ENCODE data around the gene PKDCC.
A peak's percentile ranks its signal among the peaks of the same experiment; 100 is the strongest.

DNA sequence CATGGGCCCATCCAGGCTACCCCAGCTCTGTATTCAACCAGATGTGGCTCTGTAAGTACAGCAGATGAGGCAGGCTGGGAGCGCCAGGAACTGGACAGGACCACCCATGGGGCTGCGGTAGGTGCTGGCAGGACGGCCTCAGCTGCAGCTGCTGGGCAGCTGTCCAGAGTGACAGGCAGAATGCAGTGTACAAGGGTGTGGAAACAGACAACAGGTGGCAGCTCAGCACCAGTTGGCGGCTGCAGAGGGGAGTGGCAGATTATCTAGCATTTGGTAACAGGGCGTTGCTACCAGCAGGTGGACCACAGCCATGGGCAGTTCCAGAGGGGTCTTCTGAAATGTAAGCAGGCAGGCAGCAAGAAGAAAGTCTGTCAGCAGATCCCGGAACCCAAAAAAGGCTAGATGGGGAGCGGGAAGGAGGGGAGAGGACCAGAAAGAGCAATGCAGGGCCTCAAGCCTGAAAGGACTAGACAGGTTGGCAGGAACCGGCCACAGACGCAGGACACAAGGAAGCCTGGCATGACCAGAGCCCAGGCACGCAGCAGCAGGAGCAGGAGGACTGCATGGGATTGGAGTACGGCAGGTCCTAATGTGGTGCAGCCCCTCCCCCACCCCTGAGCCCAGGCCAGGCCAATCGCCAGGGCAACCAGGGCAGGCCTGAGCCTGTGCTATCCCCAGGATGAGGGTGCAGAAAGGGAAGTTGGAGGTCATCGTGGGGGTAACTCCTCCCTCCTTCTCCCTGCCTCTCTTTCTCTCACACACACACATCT is 24.7 kb downstream of the PKDCC start:
- no peak for TF ChIP-seq EZH2 (IDR thresholded peaks at IDR 0.05; ENCODE audit: low read length)
- TF ChIP-seq, protein P1, sequence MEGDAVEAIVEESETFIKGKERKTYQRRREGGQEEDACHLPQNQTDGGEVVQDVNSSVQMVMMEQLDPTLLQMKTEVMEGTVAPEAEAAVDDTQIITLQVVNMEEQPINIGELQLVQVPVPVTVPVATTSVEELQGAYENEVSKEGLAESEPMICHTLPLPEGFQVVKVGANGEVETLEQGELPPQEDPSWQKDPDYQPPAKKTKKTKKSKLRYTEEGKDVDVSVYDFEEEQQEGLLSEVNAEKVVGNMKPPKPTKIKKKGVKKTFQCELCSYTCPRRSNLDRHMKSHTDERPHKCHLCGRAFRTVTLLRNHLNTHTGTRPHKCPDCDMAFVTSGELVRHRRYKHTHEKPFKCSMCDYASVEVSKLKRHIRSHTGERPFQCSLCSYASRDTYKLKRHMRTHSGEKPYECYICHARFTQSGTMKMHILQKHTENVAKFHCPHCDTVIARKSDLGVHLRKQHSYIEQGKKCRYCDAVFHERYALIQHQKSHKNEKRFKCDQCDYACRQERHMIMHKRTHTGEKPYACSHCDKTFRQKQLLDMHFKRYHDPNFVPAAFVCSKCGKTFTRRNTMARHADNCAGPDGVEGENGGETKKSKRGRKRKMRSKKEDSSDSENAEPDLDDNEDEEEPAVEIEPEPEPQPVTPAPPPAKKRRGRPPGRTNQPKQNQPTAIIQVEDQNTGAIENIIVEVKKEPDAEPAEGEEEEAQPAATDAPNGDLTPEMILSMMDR (optimal IDR thresholded peaks at IDR 0.05 in 1 of 3, IDR thresholded peaks at IDR 0.05 in 1 of 3, conservative IDR thresholded peaks at IDR 0.05 in 1 of 3; ENCODE audit: extremely low read depth in 1 of 3, insufficient read depth in 2 of 3, low read length in 3 of 3) = peak in 1 of 3 experiments; percentile 16

Data from keratinocyte (primary cell).